Stimulated activated CD4-positive, alpha-beta T cell treated with anti-CD3 and anti-CD28 coated beads, TNF-alpha, amount 100 ng/mL, for 48 hours (primary cell): ENCODE results near the gene EXOC3L1.

Experiments used
- DNase-seq, 3 donors: peaks; one replicate each; pipeline ENCODE4 v3.0.0-alpha.2; 2020; ENCODE audit warnings: low read depth in 3 of 3

Gene EXOC3L1

GRCh38 chr16:67148221-67148620 is 41.7 kb downstream of the EXOC3L1 start:
- DNase-seq, result no peak

GRCh38 chr16:67147437-67148140 is 42.3 kb downstream of the EXOC3L1 start:
- DNase-seq, result no peak

- no peak for DNase-seq
Observed at GRCh38 chr16:67146523-67147357, 43.2 kb downstream of the EXOC3L1 start.

GRCh38 chr16:67145746-67146145 is 44.2 kb downstream of the EXOC3L1 start:
- no peak for DNase-seq

- DNase-seq, result no peak
Observed at GRCh38 chr16:67144943-67145342, 45.0 kb downstream of the EXOC3L1 start.

- DNase-seq, result no peak
Observed at GRCh38 chr16:67142342-67142741, 47.6 kb downstream of the EXOC3L1 start.

- DNase-seq, result no peak
Observed at GRCh38 chr16:67141391-67141790, 48.5 kb downstream of the EXOC3L1 start.

GRCh38 chr16:67137605-67138004 is 52.3 kb downstream of the EXOC3L1 start:
- DNase-seq, result no peak
